Mesodermal cell (in vitro differentiated cells): ENCODE measurements around the gene AIG1.

Experiments used
- H3K27ac ChIP-seq: 2 replicates; pipeline ENCODE4 v1.7.0; 2013; ENCODE audit warnings: mild to moderate bottlenecking, low read depth, low read length, moderate library complexity; ENCODE audit not compliant: severe bottlenecking
- H3K36me3 ChIP-seq: 2 replicates; pipeline ENCODE4 v1.7.1; 2013; ENCODE audit warnings: mild to moderate bottlenecking, low read length, moderate library complexity; ENCODE audit not compliant: control insufficient read depth, insufficient read depth
- H3K4me1 ChIP-seq: one replicate; pipeline ENCODE4 v1.7.1; 2013; ENCODE audit warnings: mild to moderate bottlenecking, low read length; ENCODE audit not compliant: insufficient read depth, control insufficient read depth, poor library complexity, severe bottlenecking
- H3K4me3 ChIP-seq: 2 replicates; pipeline ENCODE4 v1.7.0; 2013; ENCODE audit warnings: low read length, control low read depth, mild to moderate bottlenecking; ENCODE audit not compliant: insufficient read depth, poor library complexity, severe bottlenecking; ENCODE audit errors: extremely low read depth
- H3K9me3 ChIP-seq: 2 replicates; pipeline ENCODE4 v1.7.1; 2013; ENCODE audit warnings: mild to moderate bottlenecking, low read length, moderate library complexity; ENCODE audit not compliant: control insufficient read depth
- WGBS, 2 experiments: methylation state at CpG; one replicate each; pipeline ENCODE4 v1.1.5; 2013; ENCODE audit warnings: missing lambda C conversion rate in 2 of 2; ENCODE audit not compliant: insufficient coverage in 2 of 2; 5-methylcytosine and 5-hydroxymethylcytosine counted together

The AIG1 gene

GRCh38 chr6:143368426-143368825, 307.7 kb downstream of the AIG1 start:
- Histone ChIP-seq H3K36me3 (no peaks in the 10 kb centered on the region), H3K27ac (no peak overlapping the region), H3K4me3 (no peak overlapping the region), H3K4me1 (no peaks in the 10 kb centered on the region), H3K9me3 (no peaks in the 10 kb centered on the region)
- no CpG with 5 or more reads among the region's 2 CpGs for WGBS, 2 experiments

- WGBS, 2 experiments = 59 to 70% methylated on average over 2 to 3 of the region's 3 CpGs
- Histone ChIP-seq H3K4me3 (no peak overlapping the region), H3K27ac (no peak overlapping the region), H3K9me3 (no peaks in the 10 kb centered on the region), H3K36me3 (no peaks in the 10 kb centered on the region), H3K4me1 (no peaks in the 10 kb centered on the region)
Observed at GRCh38 chr6:143369971-143370370, 309.3 kb downstream of the AIG1 start.

GRCh38 chr6:143370812-143371370, 310.2 kb downstream of the AIG1 start:
- Histone ChIP-seq H3K9me3 (no peaks in the 10 kb centered on the region), H3K36me3 (no peaks in the 10 kb centered on the region), H3K4me1 (no peaks in the 10 kb centered on the region), H3K4me3 (no peak overlapping the region), H3K27ac (no peak overlapping the region)
- WGBS, 2 experiments = no CpG with 5 or more reads among the region's 5 CpGs

GRCh38 chr6:143372199-143372882, 311.7 kb downstream of the AIG1 start:
- H3K4me3 ChIP-seq = no peak overlapping the region
- H3K36me3 ChIP-seq = no peaks in the 10 kb centered on the region
- no peaks in the 10 kb centered on the region for H3K9me3 ChIP-seq
- WGBS, 2 experiments = 78 to 86% methylated on average over 4 to 6 of the region's 7 CpGs
- no peak overlapping the region for H3K27ac ChIP-seq
- H3K4me1 ChIP-seq = no peaks in the 10 kb centered on the region

- no peak overlapping the region for H3K4me3 ChIP-seq
- no peaks in the 10 kb centered on the region for H3K36me3 ChIP-seq
- H3K4me1 ChIP-seq = no peaks in the 10 kb centered on the region
- no CpG with 5 or more reads among the region's 2 CpGs for WGBS, 2 experiments
- H3K27ac ChIP-seq = no peak overlapping the region
- H3K9me3 ChIP-seq = no peaks in the 10 kb centered on the region
Observed at GRCh38 chr6:143374014-143374413, 313.3 kb downstream of the AIG1 start.

GRCh38 chr6:143375022-143375585, 314.4 kb downstream of the AIG1 start:
- 100% methylated on average over 1 to 2 of the region's 5 CpGs for WGBS, 2 experiments
- Histone ChIP-seq H3K27ac (no peak overlapping the region), H3K4me1 (no peaks in the 10 kb centered on the region)

GRCh38 chr6:143376375-143376774, 315.7 kb downstream of the AIG1 start:
- Histone ChIP-seq H3K36me3 (no peaks in the 10 kb centered on the region), H3K4me3 (no peak overlapping the region), H3K9me3 (no peaks in the 10 kb centered on the region), H3K4me1 (no peaks in the 10 kb centered on the region), H3K27ac (no peak overlapping the region)
- WGBS, 2 experiments = 75 to 100% methylated on average over 1 of the region's 3 CpGs

More at GRCh38 chr6:143375022-143375585, 314.4 kb downstream of the AIG1 start:
- Histone ChIP-seq H3K4me3 (no peak overlapping the region), H3K36me3 (no peaks in the 10 kb centered on the region), H3K9me3 (no peaks in the 10 kb centered on the region)

GRCh38 chr6:143376861-143377260, 316.2 kb downstream of the AIG1 start:
- Histone ChIP-seq H3K4me3 (no peak overlapping the region), H3K9me3 (no peaks in the 10 kb centered on the region), H3K36me3 (no peaks in the 10 kb centered on the region), H3K27ac (no peak overlapping the region), H3K4me1 (no peaks in the 10 kb centered on the region)

- H3K4me1 ChIP-seq = no peaks in the 10 kb centered on the region
- no peak overlapping the region for H3K27ac ChIP-seq
- no peak overlapping the region for H3K4me3 ChIP-seq
- WGBS, 2 experiments = no CpG with 5 or more reads among the region's 2 CpGs
- no peaks in the 10 kb centered on the region for H3K36me3 ChIP-seq
- H3K9me3 ChIP-seq = no peaks in the 10 kb centered on the region
Observed at GRCh38 chr6:143385636-143386035, 324.9 kb downstream of the AIG1 start.

GRCh38 chr6:143390278-143390677, 329.6 kb downstream of the AIG1 start:
- no peaks in the 10 kb centered on the region for H3K9me3 ChIP-seq
- no peak overlapping the region for H3K27ac ChIP-seq
- 100% methylated on average over 2 of the region's 3 CpGs; no CpG with 5 or more reads in 1 of the 2 experiments for WGBS, 2 experiments
- H3K4me1 ChIP-seq = no peaks in the 10 kb centered on the region
- H3K4me3 ChIP-seq = no peak overlapping the region
- no peaks in the 10 kb centered on the region for H3K36me3 ChIP-seq
